ENCODE data around the gene SPAAR.
"Not testable (repeated sequence)": the region's sequence is repeated elsewhere in the genome, so short reads cannot be mapped to it uniquely, and the experiment has no call there.

SPAAR gene

GRCh38 chr9:35891646-35892045, 17.6 kb upstream of the SPAAR start:
- H3K27me3 Mint-ChIP-seq, result peaks cover 22% of the 10 kb centered on the region
- H3K36me3 Mint-ChIP-seq (ENCODE audit: low read depth), result no peaks in the 10 kb centered on the region
- no peak overlapping the region for H3K27ac Mint-ChIP-seq
- H3K4me3 Mint-ChIP-seq, result no peak overlapping the region
- H3K9me3 Mint-ChIP-seq, result no peaks in the 10 kb centered on the region
- H3K4me1 Mint-ChIP-seq (ENCODE audit: low read depth), result no peaks in the 10 kb centered on the region

DNA sequence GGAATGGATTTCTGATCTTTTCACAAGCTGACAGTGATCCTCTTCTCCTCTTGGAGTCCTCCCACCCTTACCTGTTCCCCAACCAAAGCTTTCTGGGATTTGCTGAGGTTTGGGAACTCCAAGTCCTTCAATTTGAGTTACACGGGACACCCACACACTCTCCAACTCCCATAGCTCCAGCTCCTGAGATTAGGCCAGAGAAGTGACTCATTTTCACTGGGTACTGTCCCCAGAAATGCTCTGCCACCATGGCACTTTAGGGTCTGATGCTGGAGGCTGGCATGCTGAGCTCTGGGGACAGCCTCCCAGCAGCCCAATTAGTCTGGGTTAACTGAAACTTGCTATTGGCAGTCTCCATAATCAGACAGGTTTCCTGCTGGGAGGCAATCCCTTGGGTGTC, 17.2 kb upstream of the SPAAR start:
- H3K36me3 Mint-ChIP-seq (ENCODE audit: low read depth), result no peaks in the 10 kb centered on the region
- no peak overlapping the region for H3K4me3 Mint-ChIP-seq
- peaks cover 22% of the 10 kb centered on the region for H3K27me3 Mint-ChIP-seq
- no peaks in the 10 kb centered on the region for H3K4me1 Mint-ChIP-seq (ENCODE audit: low read depth)
- H3K27ac Mint-ChIP-seq, result no peak overlapping the region
- H3K9me3 Mint-ChIP-seq, result no peaks in the 10 kb centered on the region

GRCh38 chr9:35896570-35896969, 12.7 kb upstream of the SPAAR start:
- H3K36me3 Mint-ChIP-seq (ENCODE audit: low read depth), result no peaks in the 10 kb centered on the region
- H3K4me3 Mint-ChIP-seq, result no peak overlapping the region
- H3K27ac Mint-ChIP-seq, result no peak overlapping the region
- peaks cover 25% of the 10 kb centered on the region for H3K27me3 Mint-ChIP-seq
- no peaks in the 10 kb centered on the region for H3K9me3 Mint-ChIP-seq
- no peaks in the 10 kb centered on the region for H3K4me1 Mint-ChIP-seq (ENCODE audit: low read depth)

DNA sequence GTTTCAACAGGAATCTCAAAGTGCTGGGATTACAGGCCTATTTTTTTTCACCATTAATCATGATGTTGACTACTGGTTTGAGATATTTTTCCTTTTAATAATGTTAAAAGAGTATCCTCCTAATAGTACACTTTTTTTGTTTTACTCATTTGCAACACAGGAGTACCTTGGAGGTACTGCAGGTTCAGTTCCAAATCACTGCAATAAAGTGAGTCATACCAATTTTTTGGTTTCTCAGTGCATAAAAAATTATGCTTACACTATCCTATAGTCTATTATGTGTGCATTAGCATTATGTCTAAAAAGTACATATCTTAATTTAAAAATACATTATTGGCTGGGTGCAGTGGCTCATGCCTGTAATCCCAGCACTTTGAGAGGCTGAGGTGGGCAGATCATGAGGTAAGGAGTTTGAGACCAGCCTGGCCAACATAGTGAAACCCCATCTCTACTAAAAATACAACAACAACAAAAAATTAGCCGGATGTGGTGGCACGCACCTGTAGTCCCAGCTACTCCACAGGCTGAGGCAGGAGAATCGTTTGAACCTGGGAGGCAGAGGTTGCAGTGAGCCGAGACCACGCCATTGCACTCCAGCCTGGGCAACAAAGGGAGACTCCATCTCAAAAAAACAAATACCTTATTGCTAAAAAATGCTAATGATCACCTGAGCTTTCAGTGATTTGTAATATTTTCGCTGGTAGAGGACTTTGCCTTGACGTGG, 11.8 kb upstream of the SPAAR start:
- not testable (repeated sequence) for H3K36me3 Mint-ChIP-seq (ENCODE audit: low read depth); H3K4me3 Mint-ChIP-seq; H3K27ac Mint-ChIP-seq; H3K4me1 Mint-ChIP-seq (ENCODE audit: low read depth); H3K9me3 Mint-ChIP-seq
- peaks cover 21% of the 10 kb centered on the region for H3K27me3 Mint-ChIP-seq

- H3K9me3 Mint-ChIP-seq, result no peaks in the 10 kb centered on the region
- H3K36me3 Mint-ChIP-seq (ENCODE audit: low read depth), result no peaks in the 10 kb centered on the region
- H3K4me3 Mint-ChIP-seq, result no peak overlapping the region
- H3K27ac Mint-ChIP-seq, result no peak overlapping the region
- peaks cover 21% of the 10 kb centered on the region for H3K27me3 Mint-ChIP-seq
- H3K4me1 Mint-ChIP-seq (ENCODE audit: low read depth), result no peaks in the 10 kb centered on the region
Observed at GRCh38 chr9:35898337-35898736, 11.0 kb upstream of the SPAAR start.

- Mint-ChIP-seq H3K9me3 (no peaks in the 10 kb centered on the region), H3K27ac (no peak overlapping the region), H3K36me3 (ENCODE audit: low read depth) (no peaks in the 10 kb centered on the region), H3K4me1 (ENCODE audit: low read depth) (no peaks in the 10 kb centered on the region), H3K27me3 (peaks cover 16% of the 10 kb centered on the region), H3K4me3 (no peak overlapping the region)
Observed at GRCh38 chr9:35899021-35899420, 10.3 kb upstream of the SPAAR start.

DNA sequence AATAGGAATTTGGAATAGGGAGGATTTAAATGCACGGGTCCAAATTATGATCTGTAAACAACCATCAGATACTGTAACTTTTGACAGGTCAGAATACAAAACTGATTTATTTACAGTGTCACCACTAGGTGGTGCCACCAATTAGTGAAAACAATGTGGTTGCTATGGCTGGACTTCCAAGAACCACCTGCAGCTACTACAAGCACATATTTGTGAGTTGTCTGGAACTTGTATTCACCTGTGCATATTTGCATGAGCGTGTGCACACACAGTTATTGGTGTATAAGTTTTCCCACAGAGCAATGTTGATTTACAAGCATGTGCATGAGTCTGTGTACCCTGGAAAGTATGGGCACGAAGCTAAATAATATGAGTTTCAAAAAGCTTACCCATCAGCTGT, 6.2 kb upstream of the SPAAR start:
- Mint-ChIP-seq H3K27ac (no peak overlapping the region), H3K36me3 (ENCODE audit: low read depth) (no peaks in the 10 kb centered on the region), H3K27me3 (peaks cover 7% of the 10 kb centered on the region), H3K4me3 (no peak overlapping the region), H3K4me1 (ENCODE audit: low read depth) (peaks cover 5% of the 10 kb centered on the region), H3K9me3 (no peaks in the 10 kb centered on the region)

GRCh38 chr9:35904338-35904737, 5.0 kb upstream of the SPAAR start:
- Mint-ChIP-seq H3K4me1 (ENCODE audit: low read depth) (peaks cover 17% of the 10 kb centered on the region), H3K27me3 (peaks cover 7% of the 10 kb centered on the region)

DNA sequence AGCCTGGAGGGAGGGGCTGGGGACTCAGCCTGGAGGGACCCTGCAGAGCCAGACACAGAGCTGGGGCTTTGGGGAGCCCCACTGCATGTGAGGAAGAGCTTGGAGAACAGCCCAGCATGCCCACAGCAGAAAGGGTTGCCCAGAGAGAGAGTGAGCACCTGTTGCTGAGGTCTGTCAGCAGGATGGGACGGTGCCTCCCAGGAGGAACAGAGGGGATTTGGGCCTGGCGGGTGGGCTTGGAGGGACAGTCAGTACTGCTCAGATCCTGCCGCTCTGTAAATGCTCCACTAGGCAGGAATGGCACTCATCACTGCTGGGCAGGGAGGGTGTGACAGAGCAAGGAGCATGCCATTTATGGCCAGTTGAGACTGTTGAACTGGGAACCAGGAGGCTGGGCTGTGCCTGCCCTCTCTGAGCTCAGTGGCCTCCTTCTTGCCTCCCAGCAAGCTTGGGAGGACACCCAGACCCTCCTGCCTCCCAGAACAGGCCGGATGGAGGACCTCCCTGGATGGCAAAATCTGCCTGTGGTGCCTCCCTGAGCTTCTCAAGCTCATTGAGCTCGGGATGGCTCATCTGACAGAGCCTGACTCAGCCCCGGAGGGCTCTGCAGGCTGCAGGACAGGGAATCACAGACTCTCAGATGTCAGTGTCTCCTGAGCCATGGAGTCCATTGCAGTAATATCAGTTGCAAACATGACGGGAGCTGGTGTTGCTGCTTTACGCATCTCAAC, 4.1 kb upstream of the SPAAR start:
- H3K27ac Mint-ChIP-seq, result no peak overlapping the region
- peaks cover 7% of the 10 kb centered on the region for H3K27me3 Mint-ChIP-seq
- H3K36me3 Mint-ChIP-seq (ENCODE audit: low read depth), result no peaks in the 10 kb centered on the region
- no peak overlapping the region for H3K4me3 Mint-ChIP-seq
- H3K9me3 Mint-ChIP-seq, result no peaks in the 10 kb centered on the region
- H3K4me1 Mint-ChIP-seq (ENCODE audit: low read depth), result peaks cover 21% of the 10 kb centered on the region

More at GRCh38 chr9:35904338-35904737, 5.0 kb upstream of the SPAAR start:
- Mint-ChIP-seq H3K9me3 (no peaks in the 10 kb centered on the region), H3K27ac (no peak overlapping the region), H3K4me3 (no peak overlapping the region), H3K36me3 (ENCODE audit: low read depth) (no peaks in the 10 kb centered on the region)

- no peaks in the 10 kb centered on the region for H3K36me3 Mint-ChIP-seq (ENCODE audit: low read depth)
- peaks cover 30% of the 10 kb centered on the region for H3K4me1 Mint-ChIP-seq (ENCODE audit: low read depth)
- peaks cover 3% of the 10 kb centered on the region for H3K27me3 Mint-ChIP-seq
- no peaks in the 10 kb centered on the region for H3K9me3 Mint-ChIP-seq
- no peak within 1 kb of the TSS for H3K27ac Mint-ChIP-seq
- H3K4me3 Mint-ChIP-seq, result no peak within 1 kb of the TSS
Observed at GRCh38 chr9:35905912-35906679, 3.2 kb upstream of the SPAAR start, which contains the start of gene HRCT1. TSS of gene HRCT1 (plus strand) at chr9:35906202. CDS start at chr9:35906288, 86 bp downstream.

DNA sequence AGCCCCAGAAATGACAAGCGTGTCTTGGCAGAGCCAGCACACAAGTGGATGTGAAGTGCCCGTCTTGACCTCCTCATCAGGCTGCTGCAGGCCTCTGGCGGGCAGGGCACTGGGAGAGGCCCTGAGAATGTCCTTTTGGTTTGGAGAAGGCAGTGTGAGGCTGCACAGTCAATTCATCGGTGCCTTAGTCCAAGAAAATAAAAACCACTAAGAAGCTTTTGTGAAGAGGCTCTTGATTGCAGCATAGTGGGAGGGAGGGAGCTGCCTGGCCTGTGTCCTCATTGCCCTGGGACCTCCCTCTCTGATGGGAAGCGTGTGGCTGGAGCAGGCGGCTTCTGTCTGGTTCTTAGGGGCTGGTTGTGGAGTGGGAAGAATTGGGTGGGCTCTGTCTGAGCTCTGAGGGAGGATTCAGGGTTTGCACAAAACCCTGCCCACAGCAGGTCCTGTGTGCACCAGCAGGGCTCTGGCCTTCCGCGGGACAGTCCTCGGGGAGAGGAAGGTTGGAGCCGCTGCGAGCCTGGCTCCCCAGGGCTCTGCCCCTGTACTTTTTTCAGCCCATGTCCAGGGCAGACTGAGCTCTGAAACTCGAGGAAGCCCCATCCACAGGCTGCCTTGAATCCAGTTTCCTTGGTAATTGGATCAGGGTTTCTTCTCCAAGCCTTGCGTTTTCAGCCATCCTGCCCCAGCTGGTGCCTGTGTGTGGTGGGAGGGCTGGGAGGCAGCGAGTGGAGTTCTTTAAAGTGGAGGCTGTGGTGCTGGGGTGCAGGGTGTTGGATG, 2.2 kb upstream of the SPAAR start:
- Mint-ChIP-seq H3K9me3 (no peaks in the 10 kb centered on the region), H3K4me1 (ENCODE audit: low read depth) (peaks cover 38% of the 10 kb centered on the region), H3K27ac (no peak overlapping the region), H3K4me3 (no peak overlapping the region), H3K27me3 (peaks cover 3% of the 10 kb centered on the region), H3K36me3 (ENCODE audit: low read depth) (no peaks in the 10 kb centered on the region)

DNA sequence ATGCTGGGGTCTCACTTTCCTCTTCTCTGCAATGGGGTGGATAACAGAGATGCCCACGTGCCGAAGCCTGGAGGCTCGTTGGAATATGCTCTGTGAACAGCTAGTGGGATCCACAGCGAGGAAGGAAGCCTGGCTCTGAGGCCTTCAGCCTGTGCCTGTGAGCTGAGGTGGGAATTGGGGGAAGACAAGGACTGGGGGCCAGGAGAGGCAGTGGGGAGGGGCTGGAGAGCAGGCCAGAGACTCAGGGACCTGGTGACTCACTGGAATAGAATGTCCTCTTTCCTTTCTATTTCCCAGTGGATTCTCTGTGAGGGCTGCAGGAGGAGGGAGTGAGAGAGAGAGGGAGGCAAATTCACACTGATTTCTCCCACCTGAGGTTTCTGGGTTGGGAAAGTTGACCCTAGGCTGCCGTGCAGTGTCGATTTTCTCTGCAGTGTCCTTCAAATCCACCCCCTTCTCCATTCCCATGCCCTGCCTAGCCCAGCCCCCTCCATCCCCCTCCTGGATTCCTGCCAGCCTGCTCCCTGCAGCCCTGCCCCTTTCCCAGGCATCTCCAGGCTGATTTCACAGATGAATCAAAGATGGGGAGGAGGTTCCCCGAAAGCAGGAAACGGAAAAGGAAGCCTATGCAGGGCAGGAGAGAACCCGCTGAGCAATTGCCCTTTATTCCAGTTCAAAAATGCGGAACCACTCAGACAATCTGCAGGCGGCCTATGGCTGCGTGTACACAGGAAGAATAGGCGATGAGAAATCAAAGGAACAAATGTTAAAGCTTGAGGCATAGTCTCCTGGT, 1.4 kb upstream of the SPAAR start:
- Mint-ChIP-seq H3K27me3 (no peaks in the 10 kb centered on the region), H3K4me3 (no peak overlapping the region), H3K4me1 (ENCODE audit: low read depth) (peaks cover 38% of the 10 kb centered on the region), H3K9me3 (no peaks in the 10 kb centered on the region), H3K36me3 (ENCODE audit: low read depth) (no peaks in the 10 kb centered on the region), H3K27ac (no peak overlapping the region)

DNA sequence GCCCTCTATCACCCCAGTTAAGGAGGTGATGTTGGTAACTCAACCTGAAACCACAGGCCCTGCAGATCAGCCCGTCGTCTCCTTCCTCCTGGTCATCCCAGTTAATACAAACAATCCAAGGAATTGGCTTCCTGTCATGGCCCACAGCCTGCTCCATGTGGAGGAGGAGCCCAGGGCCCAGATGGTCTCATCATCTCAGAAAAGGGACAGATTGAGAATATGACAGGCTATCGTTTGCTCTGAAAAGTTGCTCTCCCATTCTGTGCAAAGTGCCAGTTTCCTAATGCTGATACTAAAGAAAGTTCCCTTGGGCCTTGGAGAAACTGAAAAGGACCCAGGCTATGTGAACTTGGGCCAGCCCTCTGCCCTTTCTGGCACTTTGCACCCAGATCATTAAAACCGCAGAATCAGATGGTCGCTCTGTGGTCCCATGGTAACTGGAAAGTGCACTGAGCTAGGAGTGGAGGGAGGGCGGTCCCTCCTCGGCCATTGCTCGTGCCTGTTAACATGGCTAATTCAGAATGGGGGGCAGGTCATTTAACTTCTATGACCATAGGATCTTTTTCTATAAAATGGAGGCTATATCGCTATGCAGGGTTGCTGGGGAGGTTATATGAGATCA, 675 bp upstream of the SPAAR start:
- H3K4me3 Mint-ChIP-seq, result no peak overlapping the region
- H3K36me3 Mint-ChIP-seq (ENCODE audit: low read depth), result no peaks in the 10 kb centered on the region
- no peaks in the 10 kb centered on the region for H3K27me3 Mint-ChIP-seq
- H3K4me1 Mint-ChIP-seq (ENCODE audit: low read depth), result peaks cover 38% of the 10 kb centered on the region
- H3K9me3 Mint-ChIP-seq, result no peaks in the 10 kb centered on the region
- no peak overlapping the region for H3K27ac Mint-ChIP-seq

All from stimulated activated naive CD8-positive, alpha-beta T cell treated with anti-CD3 and anti-CD28 coated beads, Interleukin-15, Interleukin-2, amounts not matched to agents 100 ng/mL and 50 ng/mL, for 24 hours (primary cell).